ENCODE measurements around the gene FILIP1. TPM values are rescaled to one million over a fixed set of nuclear protein-coding genes. Genes with fewer than 3 reads are reported as not detected.

FILIP1 gene
- total RNA-seq, 1 donor from 2014 or later: 0.69 TPM

GRCh38 chr6:75382634-75382900 lies 111.0 kb downstream of the FILIP1 start:
- H3K36me3 Mint-ChIP-seq (ENCODE audit: unreplicated experiment): no peaks in the 10 kb centered on the region
- H3K4me3 Mint-ChIP-seq (ENCODE audit: unreplicated experiment): no peak overlapping the region
- H3K4me1 Mint-ChIP-seq (ENCODE audit: low read depth, unreplicated experiment): peaks cover 4% of the 10 kb centered on the region
- no peak for DNase-seq
- H3K27ac Mint-ChIP-seq (ENCODE audit: unreplicated experiment): no peak overlapping the region
- H3K9me3 Mint-ChIP-seq (ENCODE audit: unreplicated experiment): no peaks in the 10 kb centered on the region
- H3K27me3 Mint-ChIP-seq (ENCODE audit: unreplicated experiment): no peaks in the 10 kb centered on the region
- no peak for TF ChIP-seq CTCF (IDR thresholded peaks at IDR 0.05; ENCODE audit: partially characterized antibody, unreplicated experiment)

GRCh38 chr6:75381877-75382633 lies 111.5 kb downstream of the FILIP1 start:
- no peak for DNase-seq
- Mint-ChIP-seq H3K27ac (ENCODE audit: unreplicated experiment) (peak overlapping the region; percentile 62), H3K4me3 (ENCODE audit: unreplicated experiment) (no peak overlapping the region), H3K36me3 (ENCODE audit: unreplicated experiment) (no peaks in the 10 kb centered on the region), H3K4me1 (ENCODE audit: low read depth, unreplicated experiment) (peaks cover 6% of the 10 kb centered on the region), H3K27me3 (ENCODE audit: unreplicated experiment) (no peaks in the 10 kb centered on the region), H3K9me3 (ENCODE audit: unreplicated experiment) (no peaks in the 10 kb centered on the region)
- no peak for TF ChIP-seq CTCF (IDR thresholded peaks at IDR 0.05; ENCODE audit: partially characterized antibody, unreplicated experiment)

- TF ChIP-seq CTCF (IDR thresholded peaks at IDR 0.05; ENCODE audit: partially characterized antibody, unreplicated experiment): no peak
- H3K4me3 Mint-ChIP-seq (ENCODE audit: unreplicated experiment): no peak overlapping the region
- peaks cover 14% of the 10 kb centered on the region for H3K4me1 Mint-ChIP-seq (ENCODE audit: low read depth, unreplicated experiment)
- no peaks in the 10 kb centered on the region for H3K36me3 Mint-ChIP-seq (ENCODE audit: unreplicated experiment)
- H3K9me3 Mint-ChIP-seq (ENCODE audit: unreplicated experiment): no peaks in the 10 kb centered on the region
- DNase-seq: no peak
- no peak overlapping the region for H3K27ac Mint-ChIP-seq (ENCODE audit: unreplicated experiment)
- H3K27me3 Mint-ChIP-seq (ENCODE audit: unreplicated experiment): no peaks in the 10 kb centered on the region
Observed at GRCh38 chr6:75379536-75379935, 114.1 kb downstream of the FILIP1 start.

- Mint-ChIP-seq H3K4me3 (ENCODE audit: unreplicated experiment) (no peak overlapping the region), H3K27ac (ENCODE audit: unreplicated experiment) (no peak overlapping the region), H3K4me1 (ENCODE audit: low read depth, unreplicated experiment) (peaks cover 14% of the 10 kb centered on the region), H3K36me3 (ENCODE audit: unreplicated experiment) (no peaks in the 10 kb centered on the region), H3K9me3 (ENCODE audit: unreplicated experiment) (no peaks in the 10 kb centered on the region), H3K27me3 (ENCODE audit: unreplicated experiment) (no peaks in the 10 kb centered on the region)
- DNase-seq: no peak
- TF ChIP-seq CTCF (IDR thresholded peaks at IDR 0.05; ENCODE audit: partially characterized antibody, unreplicated experiment): no peak
Observed at GRCh38 chr6:75378101-75378500, 115.5 kb downstream of the FILIP1 start.

- Mint-ChIP-seq H3K36me3 (ENCODE audit: unreplicated experiment) (no peaks in the 10 kb centered on the region), H3K9me3 (ENCODE audit: unreplicated experiment) (no peaks in the 10 kb centered on the region), H3K27ac (ENCODE audit: unreplicated experiment) (no peak overlapping the region), H3K27me3 (ENCODE audit: unreplicated experiment) (no peaks in the 10 kb centered on the region), H3K4me1 (ENCODE audit: low read depth, unreplicated experiment) (peaks cover 14% of the 10 kb centered on the region), H3K4me3 (ENCODE audit: unreplicated experiment) (no peak overlapping the region)
- no peak for TF ChIP-seq CTCF (IDR thresholded peaks at IDR 0.05; ENCODE audit: partially characterized antibody, unreplicated experiment)
- DNase-seq: no peak
Observed at GRCh38 chr6:75377386-75377785, 116.2 kb downstream of the FILIP1 start.

Measured in glutamatergic neuron (in vitro differentiated cells).